ENCODE data around the gene METRNL.
"Not testable (repeated sequence)": the region's sequence is repeated elsewhere in the genome, so short reads cannot be mapped to it uniquely, and the experiment has no call there.

METRNL gene

DNA sequence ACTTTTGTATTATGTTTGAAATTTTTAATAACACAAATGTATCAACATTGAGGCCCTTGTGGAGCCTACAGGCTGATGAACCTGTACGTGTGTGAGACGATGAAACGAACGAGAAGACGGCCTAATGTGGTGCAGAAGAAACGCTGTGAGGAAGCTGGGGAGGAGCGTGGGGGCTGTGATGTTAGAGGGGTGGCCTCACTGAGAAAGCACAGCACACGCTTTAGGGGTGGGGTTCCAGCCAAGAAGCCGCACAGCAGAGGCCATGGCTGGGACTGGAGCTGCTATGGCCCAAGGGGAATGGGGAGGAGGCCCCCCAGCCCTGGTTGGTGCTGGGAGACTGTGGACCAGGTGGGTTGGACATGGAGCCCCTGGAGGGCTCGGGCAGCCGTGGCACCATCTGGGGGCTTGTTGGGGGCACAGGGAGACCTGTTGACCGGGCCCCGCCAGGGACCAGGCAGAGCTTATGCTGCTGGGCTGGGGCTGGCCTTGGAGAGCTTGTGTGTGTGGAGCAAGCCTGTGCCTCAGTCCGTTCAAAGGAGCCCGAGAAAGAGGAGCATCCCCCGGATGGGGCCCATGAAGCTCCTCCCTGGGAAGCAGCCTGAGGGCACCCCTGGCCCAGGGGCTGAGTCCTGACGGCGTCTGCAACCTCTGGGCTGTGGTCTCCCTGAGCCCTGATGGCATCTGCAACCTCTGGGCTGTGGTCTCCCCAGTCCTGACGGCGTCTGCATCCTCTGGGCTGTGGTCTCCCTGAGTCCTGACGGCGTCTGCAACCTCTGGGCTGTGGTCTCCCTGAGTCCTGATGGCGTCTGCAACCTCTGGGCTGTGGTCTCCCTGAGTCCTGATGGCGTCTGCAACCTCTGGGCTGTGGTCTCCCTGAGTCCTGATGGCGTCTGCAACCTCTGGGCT is 44.7 kb downstream of the METRNL start:
- no peak for DNase-seq
- in situ Hi-C loops (cut with HindIII; ENCODE audit: low pct_ligation_motif_present, low pct_unique_long_range_greater_than_20kb, low sequenced_read_pairs) = no loop called here

DNA sequence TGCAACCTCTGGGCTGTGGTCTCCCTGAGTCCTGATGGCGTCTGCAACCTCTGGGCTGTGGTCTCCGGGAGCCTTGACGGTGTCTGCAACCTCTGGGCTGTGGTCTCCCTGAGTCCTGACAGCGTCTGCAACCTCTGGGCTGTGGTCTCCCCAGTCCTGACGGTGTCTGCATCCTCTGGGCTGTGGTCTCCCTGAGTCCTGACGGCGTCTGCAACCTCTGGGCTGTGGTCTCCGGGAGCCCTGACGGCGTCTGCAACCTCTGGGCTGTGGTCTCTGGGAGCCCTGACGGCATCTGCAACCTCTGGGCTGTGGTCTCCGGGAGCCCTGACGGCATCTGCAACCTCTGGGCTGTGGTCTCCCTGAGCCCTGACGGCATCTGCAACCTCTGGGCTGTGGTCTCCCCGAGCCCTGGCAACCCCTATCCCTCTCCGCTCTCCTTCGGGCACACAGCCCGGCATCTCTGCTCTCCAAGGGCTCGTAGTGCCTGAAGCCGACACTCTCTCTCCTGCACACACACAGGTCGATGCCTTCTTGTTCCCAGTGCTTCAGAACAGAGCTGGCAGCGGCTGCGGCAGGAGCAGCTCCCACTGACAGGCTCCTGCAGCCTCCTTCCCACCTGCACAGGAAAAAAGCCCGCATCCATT is 45.6 kb downstream of the METRNL start:
- DNase-seq = no peak
- in situ Hi-C loops (cut with HindIII; ENCODE audit: low pct_ligation_motif_present, low pct_unique_long_range_greater_than_20kb, low sequenced_read_pairs) = no loop called here

DNA sequence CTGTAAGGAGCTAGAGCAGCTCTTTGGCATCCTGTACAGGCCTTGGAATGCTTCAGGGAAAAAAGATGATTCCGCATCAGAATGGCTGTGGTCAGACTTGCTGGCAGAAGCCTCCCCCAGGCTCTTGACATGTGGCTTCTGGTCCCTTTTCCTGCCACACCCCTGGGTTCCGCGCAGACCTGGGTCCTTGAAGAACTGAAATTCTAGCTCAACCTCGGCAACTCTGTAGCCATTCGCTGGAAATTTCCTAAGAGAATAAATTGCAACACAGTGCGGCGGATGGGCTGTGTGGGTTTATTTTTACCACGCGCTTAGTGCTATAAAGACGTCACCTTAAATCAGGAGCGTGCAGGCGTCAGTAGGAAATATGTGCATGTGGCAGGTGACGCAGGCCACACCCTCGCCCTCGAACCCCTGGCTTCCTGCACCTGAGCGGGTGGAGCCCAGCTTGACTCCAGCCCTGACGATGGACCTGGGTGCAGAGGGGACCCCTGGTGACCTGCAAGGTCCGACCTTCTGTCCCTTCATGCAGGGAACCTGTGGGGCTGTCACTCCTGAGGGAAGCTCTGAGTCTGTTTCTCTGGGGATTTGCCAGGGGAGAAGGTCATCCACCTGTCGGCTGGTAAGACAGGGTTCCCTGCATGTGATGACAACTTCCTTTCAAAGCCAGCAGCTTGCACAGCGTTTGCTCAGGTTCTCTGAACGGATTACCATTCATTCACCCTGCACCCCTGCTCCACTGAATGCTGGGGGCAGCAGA is 46.3 kb downstream of the METRNL start:
- no peak for DNase-seq
- in situ Hi-C loops (cut with HindIII; ENCODE audit: low pct_ligation_motif_present, low pct_unique_long_range_greater_than_20kb, low sequenced_read_pairs) = no loop called here

DNA sequence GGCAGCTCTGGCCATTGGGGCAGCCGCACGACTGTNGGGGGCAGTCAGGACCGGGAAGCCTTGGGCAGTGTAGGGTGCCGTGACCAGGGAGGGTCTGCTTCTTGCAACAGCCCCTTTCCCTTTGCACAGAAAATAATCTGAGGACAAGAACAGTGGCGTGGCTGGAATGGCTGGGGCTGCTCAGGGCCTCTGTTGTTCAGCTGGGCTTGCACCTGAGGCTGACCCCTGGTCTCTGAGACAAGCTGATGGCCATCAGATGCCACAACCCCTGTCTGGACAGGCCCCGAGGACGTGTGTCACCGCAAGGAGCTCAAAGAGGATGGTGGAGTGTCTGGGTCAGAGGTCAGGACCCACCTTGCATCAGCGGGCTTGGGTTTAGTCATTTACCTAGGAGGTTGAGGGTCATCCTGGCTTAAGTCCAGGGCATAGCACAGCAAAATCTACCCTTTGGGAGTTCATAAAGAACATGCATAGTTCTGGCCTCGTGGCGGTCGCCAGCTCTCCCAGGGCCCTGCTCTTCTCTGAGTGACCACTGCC is 46.9 kb downstream of the METRNL start:
- no peak for DNase-seq
- in situ Hi-C loops (cut with HindIII; ENCODE audit: low pct_ligation_motif_present, low pct_unique_long_range_greater_than_20kb, low sequenced_read_pairs) = no loop called here

DNA sequence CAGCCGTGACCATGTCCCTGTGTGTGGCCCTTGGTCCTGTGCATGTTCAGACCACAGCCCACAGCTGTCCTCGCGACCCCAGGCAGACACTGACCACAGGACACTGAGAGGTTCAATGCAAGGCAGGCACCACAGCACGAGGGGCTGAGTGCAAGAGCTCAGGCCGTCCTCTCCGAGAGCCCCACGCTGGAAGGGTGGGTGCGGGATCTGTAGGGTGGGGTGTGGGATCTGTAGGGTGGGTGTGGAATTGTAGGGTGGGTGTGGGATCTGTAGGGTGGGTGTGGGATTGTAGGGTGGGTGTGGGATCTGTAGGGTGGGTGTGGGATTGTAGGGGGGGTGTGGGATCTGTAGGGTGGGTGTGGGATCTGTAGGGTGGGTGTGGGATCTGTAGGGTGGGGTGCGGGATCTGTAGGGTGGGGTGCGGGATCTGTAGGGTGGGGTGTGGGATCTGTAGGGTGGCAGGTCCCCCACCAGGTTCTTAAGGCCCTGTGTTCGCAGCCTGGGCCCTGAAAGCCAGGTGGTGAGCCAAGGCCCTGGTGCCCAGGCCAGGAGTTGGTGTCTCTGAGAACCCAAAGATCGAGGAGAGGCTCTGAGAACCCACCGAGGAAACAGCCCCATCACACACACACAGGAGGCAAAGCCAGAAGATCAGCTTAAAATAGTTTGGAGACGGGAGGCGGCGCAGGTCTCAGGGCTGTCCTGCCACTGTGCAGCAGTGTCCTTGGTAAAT is 48.2 kb downstream of the METRNL start:
- DNase-seq = no peak
- in situ Hi-C loops (cut with HindIII; ENCODE audit: low pct_ligation_motif_present, low pct_unique_long_range_greater_than_20kb, low sequenced_read_pairs) = no loop called here

DNA sequence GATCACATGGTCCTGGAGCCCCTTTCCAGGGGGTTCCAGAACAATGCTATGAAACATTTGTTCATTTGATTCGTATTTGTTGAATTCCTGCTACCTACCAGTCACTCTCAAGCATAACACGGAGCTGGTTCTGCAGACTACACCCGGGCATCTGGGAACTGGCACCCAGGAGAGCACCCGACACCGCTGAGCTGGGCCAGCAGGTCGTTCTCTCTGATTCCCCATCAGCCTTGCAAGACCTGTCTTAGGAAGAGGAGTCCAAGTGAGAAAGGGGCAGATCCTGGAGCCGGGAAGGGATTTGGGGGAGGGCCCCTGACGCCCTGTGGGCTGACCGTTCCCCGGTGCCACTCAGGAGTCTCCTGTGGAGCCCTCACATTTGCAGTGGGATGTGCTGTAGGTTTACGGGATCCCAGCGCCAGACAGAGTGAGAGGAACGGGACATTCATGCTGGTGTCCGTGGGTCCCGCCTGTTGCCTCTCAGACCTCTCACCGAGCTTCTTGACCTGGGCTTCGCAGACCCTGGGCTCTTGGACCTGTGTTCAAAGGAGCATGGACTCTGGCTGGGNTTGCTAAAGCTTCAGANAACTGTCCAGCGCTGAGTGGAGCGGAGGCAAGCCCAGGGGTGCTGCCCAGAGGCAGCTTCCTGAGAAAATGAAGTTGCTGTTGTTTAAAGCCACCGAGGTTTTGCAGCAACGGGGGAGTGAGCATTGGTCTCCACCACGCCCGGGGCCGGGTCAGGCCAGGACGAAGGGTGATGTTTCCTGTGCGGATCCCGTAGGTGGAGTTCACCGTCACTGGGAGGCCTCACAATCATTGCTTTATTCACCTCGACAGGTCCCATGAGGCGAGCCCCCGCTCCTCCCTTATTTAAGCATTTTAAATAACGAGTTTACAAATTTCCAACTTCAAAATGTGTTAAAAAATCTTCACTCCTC is 49.2 kb downstream of the METRNL start:
- in situ Hi-C loops (cut with HindIII; ENCODE audit: low pct_ligation_motif_present, low pct_unique_long_range_greater_than_20kb, low sequenced_read_pairs) = no loop called here
- DNase-seq = no peak

DNA sequence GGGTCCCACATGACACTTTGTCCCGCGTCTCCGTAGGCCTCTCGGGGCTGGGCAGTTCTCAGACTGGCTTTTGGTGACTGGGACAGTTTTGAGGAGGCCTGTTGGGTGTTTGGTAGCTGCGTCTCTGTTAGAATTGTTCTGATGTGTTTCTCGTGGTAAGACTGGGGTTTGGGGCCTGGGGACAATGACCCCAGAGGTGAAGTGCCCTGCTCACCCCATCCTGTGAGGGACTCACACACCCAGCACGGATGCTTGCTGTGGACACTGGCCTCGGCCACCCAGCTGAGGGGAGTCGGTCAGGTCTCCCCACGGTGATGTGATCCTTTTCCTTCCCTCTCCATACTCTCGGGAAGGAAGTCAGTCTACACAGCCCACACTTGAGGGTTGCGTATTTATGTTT is 50.3 kb downstream of the METRNL start:
- in situ Hi-C loops (cut with HindIII; ENCODE audit: low pct_ligation_motif_present, low pct_unique_long_range_greater_than_20kb, low sequenced_read_pairs) = no loop called here
- DNase-seq = no peak

DNA sequence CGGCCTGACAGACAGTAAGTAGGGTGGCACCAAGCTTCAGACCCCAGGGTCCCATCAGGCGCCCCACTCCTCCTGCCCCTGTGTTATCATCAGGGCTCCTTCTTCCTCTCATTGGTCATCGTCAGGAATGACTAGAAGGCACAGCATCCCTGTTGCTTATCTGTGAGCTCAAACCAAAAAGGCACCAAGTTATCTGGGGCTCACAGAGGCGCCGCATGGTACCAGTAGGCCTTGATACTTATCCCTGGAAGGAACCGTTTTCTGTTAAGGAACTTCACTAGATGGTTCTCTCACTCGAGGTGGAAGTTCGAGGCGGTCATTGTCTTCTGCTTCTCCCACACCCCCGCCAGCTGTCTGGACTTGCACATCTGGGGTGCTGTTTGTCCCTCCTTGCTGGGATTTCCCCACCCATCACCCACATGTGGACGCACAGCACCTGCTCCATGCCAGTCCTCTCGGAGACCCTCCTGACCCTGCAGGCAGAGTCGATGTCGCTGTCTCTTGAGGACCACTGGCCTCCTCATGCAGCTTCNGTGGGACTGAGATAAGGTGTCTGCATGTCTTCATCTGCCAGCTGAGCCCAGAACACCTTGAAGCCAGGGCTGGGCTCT is 52.1 kb downstream of the METRNL start:
- in situ Hi-C loops (cut with HindIII; ENCODE audit: low pct_ligation_motif_present, low pct_unique_long_range_greater_than_20kb, low sequenced_read_pairs) = no loop called here
- DNase-seq = no peak

DNA sequence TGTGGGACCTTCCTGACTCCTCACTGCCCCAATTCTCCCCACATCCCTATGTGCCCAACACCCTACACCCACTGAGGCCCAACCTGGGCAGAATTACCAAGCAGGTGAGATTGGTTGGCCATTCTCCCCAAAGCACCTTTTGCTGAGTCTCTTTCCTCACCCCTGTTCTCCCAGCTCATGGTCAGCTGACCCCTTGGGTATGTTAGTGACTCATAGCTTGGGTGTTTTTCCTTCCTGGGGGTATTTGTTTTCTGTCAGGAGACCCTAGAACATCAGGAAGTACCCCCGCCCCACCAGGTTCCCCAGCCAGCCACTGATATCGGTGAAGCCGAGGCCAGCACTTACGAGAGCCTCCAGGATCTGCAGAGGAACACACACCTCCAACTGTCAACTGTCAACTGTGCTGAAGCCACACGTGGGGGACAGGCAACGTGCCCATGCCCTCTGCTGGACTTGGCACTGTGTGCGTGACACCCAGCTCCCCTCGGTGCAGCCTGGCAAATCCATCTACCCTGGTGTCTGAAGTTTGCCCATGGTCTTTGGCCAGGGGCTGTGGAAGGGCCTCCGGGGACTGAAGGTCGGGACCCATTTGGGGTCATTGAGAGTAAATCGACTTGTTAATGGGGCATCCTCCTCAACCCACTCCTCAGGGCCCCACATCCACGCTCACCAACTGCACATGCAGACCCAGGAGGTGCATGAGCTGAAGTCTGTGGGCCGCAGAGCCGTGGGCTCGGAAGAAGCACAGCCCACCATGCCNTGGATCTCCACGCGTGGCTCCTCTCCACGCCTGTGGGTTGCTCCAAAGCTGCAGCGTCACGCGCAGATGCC is 53.1 kb downstream of the METRNL start:
- no peak for DNase-seq
- in situ Hi-C loops (cut with HindIII; ENCODE audit: low pct_ligation_motif_present, low pct_unique_long_range_greater_than_20kb, low sequenced_read_pairs) = no loop called here

DNA sequence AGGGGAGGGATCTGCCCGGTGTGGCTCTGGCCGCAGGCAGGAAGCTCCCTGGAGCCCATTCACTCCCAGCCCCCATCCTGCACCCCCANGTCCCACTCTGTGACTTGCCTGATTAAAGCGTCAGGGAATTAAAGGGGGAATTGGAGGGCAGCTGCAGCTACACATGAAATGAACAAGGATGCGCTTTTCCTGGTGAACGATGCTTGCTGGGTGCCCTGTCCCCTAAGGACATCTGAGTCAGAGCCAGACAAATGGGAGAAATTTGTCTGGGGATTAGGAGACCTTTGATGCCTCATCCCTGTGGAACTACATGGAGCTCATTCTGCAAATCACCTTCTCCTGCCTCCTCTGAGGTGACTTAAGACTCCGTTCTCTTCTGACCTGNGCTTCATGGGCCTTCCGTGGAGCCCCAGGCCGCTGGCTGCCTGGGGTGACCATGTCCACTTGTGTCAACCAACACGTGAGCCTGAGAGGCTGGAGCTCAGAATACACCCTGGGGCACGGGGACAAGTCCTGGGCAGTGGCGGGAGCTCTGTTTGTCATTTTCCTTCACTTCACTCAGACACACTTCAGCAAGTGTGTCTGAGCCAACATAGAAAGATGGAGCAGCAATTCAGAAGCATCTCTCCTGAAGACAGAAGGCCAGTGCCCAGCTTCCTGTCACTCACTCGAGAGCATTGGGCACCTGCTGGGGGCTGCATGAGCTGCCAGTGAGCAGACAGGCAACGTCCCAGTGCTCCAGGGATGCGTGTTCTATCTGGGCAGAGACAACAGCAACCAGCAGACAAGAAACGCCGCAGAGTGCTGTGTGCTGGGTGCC is 54.1 kb downstream of the METRNL start:
- in situ Hi-C loops (cut with HindIII; ENCODE audit: low pct_ligation_motif_present, low pct_unique_long_range_greater_than_20kb, low sequenced_read_pairs) = no loop called here
- no peak for DNase-seq

DNA sequence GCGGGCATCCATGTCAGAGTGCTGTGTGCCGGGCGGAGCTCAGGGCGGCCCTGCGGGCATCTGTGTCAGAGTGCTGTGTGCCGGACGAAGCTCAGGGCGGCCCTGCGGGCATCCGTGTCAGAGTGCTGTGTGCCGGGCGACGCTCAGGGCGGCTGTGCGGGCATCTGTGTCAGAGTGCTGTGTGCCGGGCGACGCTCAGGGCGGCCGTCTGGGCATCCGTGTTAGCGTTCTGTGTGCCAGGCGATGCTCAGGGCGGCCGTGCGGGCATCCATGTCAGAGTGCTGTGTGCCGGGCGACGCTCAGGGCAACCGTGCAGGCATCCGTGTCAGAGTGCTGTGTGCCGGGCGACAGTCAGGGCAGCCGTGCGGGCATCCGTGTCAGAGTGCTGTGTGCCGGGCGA is 55.0 kb downstream of the METRNL start:
- DNase-seq; in situ Hi-C loops (cut with HindIII; ENCODE audit: low pct_ligation_motif_present, low pct_unique_long_range_greater_than_20kb, low sequenced_read_pairs): not testable (repeated sequence)

DNA sequence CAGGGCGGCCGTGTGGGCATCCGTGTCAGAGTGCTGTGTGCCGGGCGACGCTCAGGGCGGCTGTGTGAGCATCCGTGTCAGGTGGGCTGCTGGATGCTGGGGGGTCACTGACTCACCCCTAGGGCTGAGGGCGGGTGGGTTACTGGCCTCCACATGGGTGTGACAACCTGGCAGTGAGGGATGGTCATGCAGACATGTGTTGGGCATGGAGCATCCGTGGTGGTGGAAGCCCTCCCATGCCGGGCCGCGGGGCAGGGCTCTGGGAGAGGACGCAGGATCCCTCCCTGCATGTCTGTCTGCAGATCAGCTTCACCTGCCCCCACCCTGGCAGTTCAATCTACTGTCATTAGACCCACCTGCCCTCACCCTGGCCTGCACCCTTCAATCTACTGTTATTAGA is 56.3 kb downstream of the METRNL start:
- in situ Hi-C loops (cut with HindIII; ENCODE audit: low pct_ligation_motif_present, low pct_unique_long_range_greater_than_20kb, low sequenced_read_pairs) = no loop called here
- DNase-seq = no peak

DNA sequence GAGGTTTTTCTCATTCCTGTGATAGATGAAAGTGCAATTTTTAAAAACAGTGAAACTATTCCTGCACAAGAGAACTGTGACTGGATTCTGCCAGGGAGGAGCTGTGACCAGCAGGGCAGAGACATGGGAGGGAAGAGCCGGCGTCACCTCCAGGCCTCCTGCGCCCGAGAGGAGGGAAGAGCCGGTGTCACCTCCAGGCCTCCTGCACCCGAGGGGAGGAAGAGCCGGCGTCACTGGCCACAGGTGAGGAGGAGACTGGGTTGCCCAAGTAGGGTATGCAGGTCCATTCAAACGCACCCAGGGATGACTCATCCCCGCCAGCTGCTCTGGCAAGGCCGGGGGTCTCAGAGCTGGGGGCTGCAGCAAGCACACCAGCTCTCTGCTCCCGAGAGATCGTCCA is 56.7 kb downstream of the METRNL start:
- in situ Hi-C loops (cut with HindIII; ENCODE audit: low pct_ligation_motif_present, low pct_unique_long_range_greater_than_20kb, low sequenced_read_pairs) = no loop called here
- DNase-seq = no peak

DNA sequence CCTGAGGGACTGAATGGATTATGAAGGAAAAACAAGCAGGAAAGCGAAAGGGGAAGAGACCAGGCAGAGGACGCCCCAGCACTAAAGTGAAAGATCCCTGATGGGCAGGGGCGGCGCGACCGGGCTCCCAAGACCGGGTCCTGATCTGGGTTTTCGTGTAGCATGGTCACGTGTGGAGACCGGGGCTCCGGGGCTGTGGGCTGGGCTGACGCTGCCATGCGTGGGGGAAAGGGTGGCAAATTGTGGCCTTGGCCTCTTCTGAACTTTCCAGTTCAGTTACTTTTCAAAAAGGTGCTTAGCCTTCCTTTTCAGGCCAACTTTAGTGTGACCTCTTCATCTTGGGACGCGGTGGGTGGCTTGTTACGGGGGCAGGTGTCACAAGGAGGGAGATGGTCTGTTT is 57.5 kb downstream of the METRNL start:
- in situ Hi-C loops (cut with HindIII; ENCODE audit: low pct_ligation_motif_present, low pct_unique_long_range_greater_than_20kb, low sequenced_read_pairs) = no loop called here
- DNase-seq = no peak

DNA sequence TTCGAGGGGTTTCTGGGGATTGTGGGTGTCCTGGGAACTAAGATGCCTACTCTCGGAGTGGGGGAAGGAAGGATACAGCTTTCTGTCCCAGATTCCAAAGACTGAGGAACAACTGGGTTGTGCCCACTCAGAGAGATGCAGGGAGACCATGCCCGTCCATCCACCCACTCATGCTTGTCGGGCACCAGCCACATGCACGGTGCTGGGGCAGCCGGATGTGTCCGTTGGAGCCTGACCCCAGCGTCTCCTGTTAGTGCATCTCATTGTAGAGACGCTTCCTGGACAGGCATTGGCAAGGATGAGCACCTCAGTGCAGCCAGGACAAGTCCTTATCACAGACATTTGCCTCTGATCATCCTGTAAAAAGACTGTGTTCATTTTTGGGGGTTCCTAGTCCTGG is 58.1 kb downstream of the METRNL start:
- DNase-seq = no peak
- in situ Hi-C loops (cut with HindIII; ENCODE audit: low pct_ligation_motif_present, low pct_unique_long_range_greater_than_20kb, low sequenced_read_pairs) = no loop called here

DNA sequence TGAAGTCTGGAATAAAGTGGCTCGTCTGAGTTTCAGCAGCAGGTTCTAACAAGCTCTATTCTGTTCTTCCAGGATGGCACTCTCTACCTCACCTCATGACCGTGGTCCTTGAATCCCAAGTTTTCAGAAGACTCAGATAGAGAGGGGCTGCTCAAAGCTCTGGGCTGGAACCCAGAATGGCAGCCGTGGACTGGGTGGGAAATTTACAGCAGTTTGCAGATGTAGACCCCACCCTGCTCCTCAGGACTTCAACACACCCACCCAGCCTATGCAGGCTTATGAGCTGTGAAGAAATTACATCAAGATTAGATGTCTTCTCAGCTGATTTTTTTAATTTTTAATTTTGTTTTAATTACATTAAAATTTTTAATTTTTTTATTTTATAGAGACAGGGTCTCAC is 59.4 kb downstream of the METRNL start:
- in situ Hi-C loops (cut with HindIII; ENCODE audit: low pct_ligation_motif_present, low pct_unique_long_range_greater_than_20kb, low sequenced_read_pairs) = no loop called here
- DNase-seq = no peak
